HG02678 (cell line): ENCODE data around the gene FTSJ3.
A peak's percentile ranks its signal among the peaks of the same experiment; 100 is the strongest.
"Not testable (repeated sequence)": the region's sequence is repeated elsewhere in the genome, so short reads cannot be mapped to it uniquely, and the experiment has no call there.

Source experiments
- ATAC-seq: cut with Tn5 transposase; IDR thresholded peaks from one replicate; pipeline ENCODE4 v1.9.1; 2021; ENCODE audit warnings: mild to moderate bottlenecking, moderate library complexity; ENCODE audit not compliant: unreplicated experiment

The FTSJ3 gene

GRCh38 chr17:63828936-63829335 is 1.5 kb upstream of the FTSJ3 start:
- ATAC-seq, result no peak

- ATAC-seq, result no peak
Measured at GRCh38 chr17:63827801-63828221, 348 bp upstream of the FTSJ3 start.

- peak; percentile 4 for ATAC-seq
Measured at GRCh38 chr17:63826468-63827001, 928 bp downstream of the FTSJ3 start.

GRCh38 chr17:63824362-63824761 is 3.1 kb downstream of the FTSJ3 start:
- ATAC-seq, result no peak

GRCh38 chr17:63823659-63824331 is 3.7 kb downstream of the FTSJ3 start:
- no peak for ATAC-seq

GRCh38 chr17:63822537-63822936 is 4.9 kb downstream of the FTSJ3 start:
- no peak for ATAC-seq

- ATAC-seq, result no peak
Measured at GRCh38 chr17:63821804-63822203, 5.7 kb downstream of the FTSJ3 start.

GRCh38 chr17:63820963-63821561 is 6.4 kb downstream of the FTSJ3 start:
- no peak for ATAC-seq

GRCh38 chr17:63819585-63820537 is 7.6 kb downstream of the FTSJ3 start:
- ATAC-seq, result no peak

- no peak for ATAC-seq
Measured at GRCh38 chr17:63819131-63819530, 8.3 kb downstream of the FTSJ3 start.

GRCh38 chr17:63817736-63818385 is 9.6 kb downstream of the FTSJ3 start:
- ATAC-seq, result no peak

GRCh38 chr17:63816669-63817068 is 10.8 kb downstream of the FTSJ3 start:
- ATAC-seq, result no peak

GRCh38 chr17:63816123-63816522 is 11.3 kb downstream of the FTSJ3 start:
- no peak for ATAC-seq

GRCh38 chr17:63809970-63810369 is 17.5 kb downstream of the FTSJ3 start:
- ATAC-seq, result no peak

GRCh38 chr17:63805591-63805990 is 21.9 kb downstream of the FTSJ3 start:
- ATAC-seq, result no peak

GRCh38 chr17:63804328-63804727 is 23.1 kb downstream of the FTSJ3 start:
- ATAC-seq, result no peak

- no peak for ATAC-seq
Measured at GRCh38 chr17:63800783-63801182, 26.7 kb downstream of the FTSJ3 start.

GRCh38 chr17:63798572-63799106 is 28.8 kb downstream of the FTSJ3 start:
- ATAC-seq, result no peak

GRCh38 chr17:63796375-63796774 is 31.1 kb downstream of the FTSJ3 start:
- ATAC-seq, result not testable (repeated sequence)

GRCh38 chr17:63792055-63792729 is 35.3 kb downstream of the FTSJ3 start:
- no peak for ATAC-seq
